Mesenchymal stem cell (in vitro differentiated cells and primary cell): ENCODE data around the gene KCND3.

ENCODE experiments used
- DNase-seq: peaks from one replicate; pipeline ENCODE4 v3.0.0-alpha.2; 2013
- H2AFZ ChIP-seq: one replicate; pipeline ENCODE4 v1.6.1; 2013; ENCODE audit warnings: low read depth, mild to moderate bottlenecking, control low read depth, inconsistent platforms, low read length, moderate library complexity
- H2AK5ac ChIP-seq: 2 replicates; pipeline ENCODE4 v1.6.1; 2013; ENCODE audit warnings: low read length, moderate library complexity, mild to moderate bottlenecking, inconsistent platforms; ENCODE audit not compliant: severe bottlenecking
- H2BK120ac ChIP-seq: one replicate; pipeline ENCODE4 v1.6.1; 2013; ENCODE audit warnings: low read depth, mild to moderate bottlenecking, inconsistent platforms, low read length, moderate library complexity
- H2BK12ac ChIP-seq, 2 experiments: one replicate each; pipeline ENCODE4 v1.6.1; 2013; ENCODE audit warnings: inconsistent platforms in 2 of 2, low read length in 2 of 2, mild to moderate bottlenecking in 2 of 2, moderate library complexity in 2 of 2, control low read depth in 1 of 2
- H2BK15ac ChIP-seq: one replicate; pipeline ENCODE4 v1.6.1; 2013; ENCODE audit warnings: mild to moderate bottlenecking, low read depth, inconsistent platforms; ENCODE audit not compliant: poor library complexity, severe bottlenecking
- H2BK5ac ChIP-seq: 2 replicates; pipeline ENCODE4 v1.6.1; 2013; ENCODE audit warnings: low read depth, mild to moderate bottlenecking, low read length, control low read depth, inconsistent platforms; ENCODE audit not compliant: poor library complexity, severe bottlenecking
- H3K14ac ChIP-seq, 2 experiments: one replicate each; pipeline ENCODE4 v1.6.1; 2013; ENCODE audit warnings: inconsistent platforms in 2 of 2, low read length in 2 of 2, control low read depth in 1 of 2, mild to moderate bottlenecking in 1 of 2, moderate library complexity in 1 of 2
- H3K18ac ChIP-seq, 2 experiments: one replicate each; pipeline ENCODE4 v1.6.1; 2013; ENCODE audit warnings: inconsistent platforms in 2 of 2, low read length in 2 of 2, control low read depth in 1 of 2, low read depth in 1 of 2, mild to moderate bottlenecking in 1 of 2
- H3K23ac ChIP-seq, 2 experiments: one replicate each; pipeline ENCODE4 v1.6.1; 2013; ENCODE audit warnings: inconsistent platforms in 2 of 2, low read length in 2 of 2, mild to moderate bottlenecking in 2 of 2, moderate library complexity in 2 of 2, control low read depth in 1 of 2
- H3K27ac ChIP-seq: 2 replicates; pipeline ENCODE4 v1.5.1; 2013; ENCODE audit warnings: mild to moderate bottlenecking, moderate library complexity, low read length, control low read depth, inconsistent platforms; ENCODE audit not compliant: poor library complexity, severe bottlenecking
- H3K27me3 ChIP-seq, 2 experiments: 2 replicates each; pipeline versions ENCODE4 v1.6.1 to v1.7.0; 2013; ENCODE audit warnings: low read length in 2 of 2, mild to moderate bottlenecking in 2 of 2, moderate library complexity in 2 of 2, control low read depth in 1 of 2, inconsistent platforms in 1 of 2; ENCODE audit not compliant: control insufficient read depth in 1 of 2, insufficient read depth in 1 of 2
- H3K36me3 ChIP-seq, 2 experiments: 2 replicates each; pipeline versions ENCODE4 v1.6.1 to v1.7.0; 2013; ENCODE audit warnings: low read length in 2 of 2, control low read depth in 1 of 2, inconsistent platforms in 1 of 2, low read depth in 1 of 2, mild to moderate bottlenecking in 1 of 2; ENCODE audit not compliant: insufficient read depth in 2 of 2, control insufficient read depth in 1 of 2
- H3K4ac ChIP-seq, 2 experiments: one replicate each; pipeline ENCODE4 v1.6.1; 2013; ENCODE audit warnings: inconsistent platforms in 2 of 2, low read length in 2 of 2, mild to moderate bottlenecking in 2 of 2, moderate library complexity in 2 of 2, control low read depth in 1 of 2, low read depth in 1 of 2
- H3K4me1 ChIP-seq: 2 replicates; pipeline ENCODE4 v1.6.1; 2013; ENCODE audit warnings: low read depth, low read length, control low read depth; ENCODE audit not compliant: control insufficient read depth, insufficient read depth
- H3K4me2 ChIP-seq: 2 replicates; pipeline ENCODE4 v1.6.1; 2013; ENCODE audit warnings: low read length, mild to moderate bottlenecking, inconsistent platforms; ENCODE audit not compliant: poor library complexity, severe bottlenecking
- H3K4me3 ChIP-seq, 2 experiments: 2 replicates each; pipeline versions ENCODE4 v1.5.1 to v1.7.0; 2013; ENCODE audit warnings: low read length in 2 of 2, mild to moderate bottlenecking in 2 of 2, control low read depth in 1 of 2, low read depth in 1 of 2; ENCODE audit not compliant: insufficient read depth in 1 of 2
- H3K79me1 ChIP-seq: replicated peaks from 2 replicates; pipeline ENCODE4 v1.6.1; 2013; ENCODE audit warnings: mild to moderate bottlenecking, control low read depth, low read length, inconsistent platforms; ENCODE audit not compliant: poor library complexity, severe bottlenecking
- H3K9ac ChIP-seq: 2 replicates; pipeline ENCODE4 v1.7.0; 2013; ENCODE audit warnings: mild to moderate bottlenecking, low read length, moderate library complexity
- H3K9me3 ChIP-seq: 2 replicates; pipeline ENCODE4 v1.7.0; 2013; ENCODE audit warnings: mild to moderate bottlenecking, low read length; ENCODE audit not compliant: control insufficient read depth
- H4K8ac ChIP-seq: one replicate; pipeline ENCODE4 v1.6.1; 2013; ENCODE audit warnings: inconsistent platforms, mild to moderate bottlenecking, low read length, moderate library complexity
- H4K91ac ChIP-seq: one replicate; pipeline ENCODE4 v1.6.1; 2013; ENCODE audit warnings: mild to moderate bottlenecking, low read length, inconsistent platforms
- WGBS: methylation state at CpG from one replicate; pipeline ENCODE4 v1.1.7; 2013; ENCODE audit warnings: mixed read lengths; 5-methylcytosine and 5-hydroxymethylcytosine counted together

KCND3 gene

GRCh38 chr1:111967886-111968285, 21.6 kb downstream of the KCND3 start:
- Histone ChIP-seq H3K14ac (no peak overlapping the region), H2BK5ac (no peak overlapping the region), H3K27me3 (peaks cover 3 to 61% of the 10 kb centered on the region in 2 experiments), H4K91ac (no peak overlapping the region), H3K36me3 (no peaks in the 10 kb centered on the region), H2BK15ac (no peak overlapping the region), H3K79me1 (no peaks in the 10 kb centered on the region), H2BK12ac (no peak overlapping the region), H4K8ac (no peak overlapping the region), H2AFZ (no peak overlapping the region), H3K4me3 (no peak overlapping the region), H2AK5ac (no peak overlapping the region), H3K9ac (no peak overlapping the region), H3K18ac (no peak overlapping the region), H3K4ac (no peak overlapping the region), H3K9me3 (no peaks in the 10 kb centered on the region), H3K4me1 (no peaks in the 10 kb centered on the region), H3K4me2 (no peak overlapping the region), H3K27ac (no peak overlapping the region), H2BK120ac (no peak overlapping the region), H3K23ac (no peak overlapping the region)
- no peak for DNase-seq
- WGBS = 58% methylated on average over 3 of the region's 3 CpGs

DNA sequence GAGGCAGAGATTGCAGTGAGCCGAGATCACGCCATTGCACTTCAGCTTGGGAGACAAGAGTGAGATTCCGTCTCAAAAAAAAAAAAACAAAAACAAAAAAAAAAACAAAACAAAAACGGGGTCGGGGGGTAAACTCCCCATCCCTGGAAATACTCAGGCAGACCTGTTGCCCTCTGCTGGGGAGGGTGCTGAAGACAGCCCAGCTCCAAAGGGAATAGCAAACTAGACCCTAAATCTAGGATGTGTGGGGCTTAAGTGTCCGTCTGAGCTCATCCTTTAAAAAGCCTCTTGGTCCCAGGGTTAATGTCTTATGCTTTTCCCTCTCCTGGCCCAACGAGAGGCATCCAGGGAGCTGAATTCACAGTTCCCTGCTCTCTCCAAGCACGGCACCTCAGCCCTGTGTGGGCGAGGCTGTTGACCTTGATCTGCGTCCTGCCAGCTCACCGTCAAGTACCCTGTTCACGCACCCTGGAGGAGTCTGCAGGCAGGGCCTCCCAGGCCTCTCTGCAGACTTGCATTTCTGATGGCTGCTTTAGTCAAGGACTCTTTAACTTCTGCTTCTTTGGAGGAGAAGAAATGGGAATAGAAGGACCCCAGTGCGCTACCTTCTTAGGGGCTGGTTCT, 22.3 kb downstream of the KCND3 start:
- peaks cover 3 to 61% of the 10 kb centered on the region in 2 experiments for H3K27me3 ChIP-seq
- H3K9ac ChIP-seq = no peak overlapping the region
- H2AK5ac ChIP-seq = no peak overlapping the region
- no peak overlapping the region for H2BK12ac ChIP-seq
- H2AFZ ChIP-seq = no peak overlapping the region
- H3K36me3 ChIP-seq = no peaks in the 10 kb centered on the region
- H2BK15ac ChIP-seq = no peak overlapping the region
- no peak overlapping the region for H4K91ac ChIP-seq
- H3K4ac ChIP-seq = no peak overlapping the region
- no peak overlapping the region for H3K4me2 ChIP-seq
- no peak for DNase-seq
- no peak overlapping the region for H3K23ac ChIP-seq
- H4K8ac ChIP-seq = no peak overlapping the region
- H3K14ac ChIP-seq = no peak overlapping the region
- no peaks in the 10 kb centered on the region for H3K9me3 ChIP-seq
- H3K4me3 ChIP-seq = no peak overlapping the region
- no peak overlapping the region for H3K18ac ChIP-seq
- H3K27ac ChIP-seq = no peak overlapping the region
- no peaks in the 10 kb centered on the region for H3K79me1 ChIP-seq
- H2BK120ac ChIP-seq = no peak overlapping the region
- 61% methylated on average over 13 of the region's 13 CpGs for WGBS
- no peak overlapping the region for H2BK5ac ChIP-seq
- no peaks in the 10 kb centered on the region for H3K4me1 ChIP-seq

- Histone ChIP-seq H4K8ac (no peak overlapping the region), H2BK120ac (no peak overlapping the region), H2BK15ac (no peak overlapping the region), H3K14ac (no peak overlapping the region), H3K27ac (no peak overlapping the region), H3K18ac (no peak overlapping the region), H2AK5ac (no peak overlapping the region), H2AFZ (no peak overlapping the region), H3K36me3 (no peaks in the 10 kb centered on the region), H3K23ac (no peak overlapping the region), H3K27me3 (peaks cover 3 to 63% of the 10 kb centered on the region in 2 experiments), H3K4me3 (no peak overlapping the region), H3K4me1 (no peaks in the 10 kb centered on the region), H3K9ac (no peak overlapping the region), H3K4me2 (no peak overlapping the region), H2BK12ac (no peak overlapping the region), H3K4ac (no peak overlapping the region), H2BK5ac (no peak overlapping the region), H3K9me3 (no peaks in the 10 kb centered on the region), H4K91ac (no peak overlapping the region), H3K79me1 (no peaks in the 10 kb centered on the region)
- WGBS = 58% methylated on average over 4 of the region's 5 CpGs
- no peak for DNase-seq
Observed at GRCh38 chr1:111965781-111966443, 23.6 kb downstream of the KCND3 start.

DNA sequence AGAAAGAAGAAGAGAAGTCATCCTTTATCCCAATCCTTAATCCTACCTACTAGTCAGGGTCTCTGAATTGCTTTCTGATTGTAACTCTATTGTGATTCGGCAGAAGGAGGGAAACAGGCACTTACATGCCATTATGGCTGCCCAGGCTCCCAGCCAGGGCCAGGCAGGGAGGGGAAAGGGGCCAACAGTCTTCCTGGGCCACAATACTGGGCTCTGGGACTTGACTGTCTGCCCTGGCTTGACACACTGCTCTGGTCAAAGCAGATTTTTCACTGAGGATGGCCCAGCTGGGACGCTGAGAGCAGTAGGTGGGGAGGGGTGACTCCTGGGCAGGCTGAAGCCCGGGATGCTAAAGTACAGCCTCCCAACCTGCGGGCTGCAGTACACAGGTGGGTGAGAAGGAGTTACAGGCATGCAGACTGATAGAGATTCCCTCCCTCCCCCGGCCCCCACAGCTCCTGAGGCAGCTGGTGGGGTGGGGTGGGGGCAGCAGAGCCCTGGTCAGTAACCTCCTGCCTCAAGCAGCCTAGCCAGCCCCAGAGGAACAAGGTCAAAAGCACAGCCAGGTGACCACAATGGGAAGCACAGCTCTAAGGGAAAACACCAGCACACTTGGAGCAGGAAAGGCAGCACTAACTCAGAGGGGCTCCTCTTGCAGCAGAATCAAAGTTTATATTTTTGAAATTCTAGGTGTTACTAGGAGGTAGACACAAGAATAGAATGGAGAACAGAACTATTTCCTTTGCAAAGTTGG, 25.3 kb downstream of the KCND3 start:
- no peak for DNase-seq
- WGBS = 34% methylated on average over 3 of the region's 5 CpGs

More for the DNA sequence above, 25.3 kb downstream of the KCND3 start:
- H3K36me3 ChIP-seq = no peaks in the 10 kb centered on the region
- no peak overlapping the region for H3K4ac ChIP-seq
- H4K8ac ChIP-seq = no peak overlapping the region
- no peaks in the 10 kb centered on the region for H3K4me1 ChIP-seq
- no peak overlapping the region for H3K14ac ChIP-seq
- H3K4me3 ChIP-seq = no peak overlapping the region
- H3K18ac ChIP-seq = no peak overlapping the region
- H2BK120ac ChIP-seq = no peak overlapping the region
- no peak overlapping the region for H4K91ac ChIP-seq
- H3K27ac ChIP-seq = no peak overlapping the region
- no peak overlapping the region for H2AFZ ChIP-seq
- H2BK15ac ChIP-seq = no peak overlapping the region
- H3K27me3 ChIP-seq = peaks cover 3 to 69% of the 10 kb centered on the region in 2 experiments
- no peak overlapping the region for H2BK12ac ChIP-seq
- no peak overlapping the region for H3K9ac ChIP-seq
- H3K9me3 ChIP-seq = no peaks in the 10 kb centered on the region
- no peak overlapping the region for H3K23ac ChIP-seq
- no peak overlapping the region for H3K4me2 ChIP-seq
- H2AK5ac ChIP-seq = no peak overlapping the region
- no peaks in the 10 kb centered on the region for H3K79me1 ChIP-seq
- H2BK5ac ChIP-seq = no peak overlapping the region
